ENCODE results near the gene PPME1.

- no peak for TF ChIP-seq LEF1 (IDR thresholded peaks at IDR 0.05; ENCODE audit: borderline replicate concordance)
- no peak for TF ChIP-seq FOXM1 (IDR thresholded peaks at IDR 0.05; ENCODE audit: borderline replicate concordance)
- no peak for TF ChIP-seq BHLHE40 (IDR thresholded peaks at IDR 0.05; ENCODE audit: borderline replicate concordance)
- no peak for TF ChIP-seq SUZ12 (IDR thresholded peaks at IDR 0.05)
- no peak for TF ChIP-seq PKNOX1 (IDR thresholded peaks at IDR 0.05)
- no peak for TF ChIP-seq FOXK2 (IDR thresholded peaks at IDR 0.05)
- no peak for TF ChIP-seq SP1 (IDR thresholded peaks at IDR 0.05)
- TF ChIP-seq ELF4 (IDR thresholded peaks at IDR 0.05), result no peak
- TF ChIP-seq HDGF (IDR thresholded peaks at IDR 0.05; ENCODE audit: borderline replicate concordance), result no peak
Observed at GRCh38 chr11:74169738-74170458, 1.2 kb upstream of the PPME1 start.
